HG03045 (cell line): Measurements from ENCODE around the gene SERBP1.
"Not testable (repeated sequence)": the region's sequence is repeated elsewhere in the genome, so short reads cannot be mapped to it uniquely, and the experiment has no call there.

Source experiments
- ATAC-seq: cut with Tn5 transposase; IDR thresholded peaks from one replicate; pipeline ENCODE4 v1.9.1; 2021; ENCODE audit warnings: mild to moderate bottlenecking, moderate library complexity; ENCODE audit not compliant: unreplicated experiment

Gene SERBP1

GRCh38 chr1:67413101-67413500 is 17.1 kb downstream of the SERBP1 start:
- not testable (repeated sequence) for ATAC-seq

DNA sequence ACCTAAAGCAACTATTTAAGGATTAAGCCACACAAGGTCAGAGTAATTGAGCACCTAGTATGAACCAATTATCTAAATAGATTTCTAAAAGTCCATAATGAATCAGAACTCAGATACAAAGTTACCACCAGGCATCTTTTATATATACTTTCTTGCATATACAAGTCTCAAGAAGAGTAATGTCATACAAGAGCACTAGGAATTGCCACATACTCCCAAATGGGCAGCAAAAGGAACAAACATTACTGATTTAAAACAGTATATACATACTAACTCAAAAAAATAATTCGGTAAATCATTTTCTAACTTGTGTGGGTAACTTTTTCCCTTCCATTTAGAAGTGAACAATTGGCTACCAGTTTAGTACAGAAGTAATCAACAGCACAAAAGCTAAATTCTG is 22.1 kb downstream of the SERBP1 start:
- no peak for ATAC-seq

- ATAC-seq, result no peak
Observed at GRCh38 chr1:67407498-67407897, 22.7 kb downstream of the SERBP1 start.

DNA sequence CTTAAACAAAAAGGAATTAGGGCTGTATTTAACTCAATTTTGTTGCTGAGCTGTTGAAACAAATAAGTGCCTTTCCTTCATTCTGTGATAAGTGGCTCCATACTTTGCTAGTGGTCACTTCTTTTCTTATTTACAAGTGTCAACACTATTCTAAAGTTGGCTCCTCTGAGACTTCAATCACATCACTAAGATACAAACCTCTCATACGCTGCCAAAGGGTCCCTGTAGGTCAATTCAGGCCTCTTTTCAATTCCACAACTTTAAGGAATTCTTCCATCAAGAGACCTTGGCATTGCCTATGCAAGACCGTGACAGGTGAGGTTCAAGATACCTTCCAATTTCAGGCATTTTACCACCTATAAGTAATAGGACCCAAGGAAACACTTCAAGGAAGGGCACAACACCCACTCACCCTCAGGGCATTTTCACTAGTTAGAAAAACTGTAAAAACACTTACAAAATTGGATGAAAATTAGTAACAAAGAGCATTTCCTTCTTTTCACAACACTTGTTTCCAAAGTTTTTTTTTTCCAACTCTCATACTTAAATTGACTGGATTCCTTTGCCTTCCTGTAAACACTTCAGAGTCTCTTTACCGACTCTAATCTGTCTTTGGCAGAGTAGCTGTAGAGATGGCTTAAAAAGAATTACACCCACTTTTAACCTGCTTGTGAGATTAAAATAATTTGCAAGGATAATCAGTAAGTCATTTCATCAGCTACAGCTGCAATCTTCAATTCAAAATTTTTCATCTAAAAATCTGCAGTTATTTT is 24.5 kb downstream of the SERBP1 start:
- no peak for ATAC-seq

GRCh38 chr1:67404212-67404620 is 26.0 kb downstream of the SERBP1 start:
- ATAC-seq, result no peak

GRCh38 chr1:67401443-67401842 is 28.8 kb downstream of the SERBP1 start:
- ATAC-seq, result no peak

DNA sequence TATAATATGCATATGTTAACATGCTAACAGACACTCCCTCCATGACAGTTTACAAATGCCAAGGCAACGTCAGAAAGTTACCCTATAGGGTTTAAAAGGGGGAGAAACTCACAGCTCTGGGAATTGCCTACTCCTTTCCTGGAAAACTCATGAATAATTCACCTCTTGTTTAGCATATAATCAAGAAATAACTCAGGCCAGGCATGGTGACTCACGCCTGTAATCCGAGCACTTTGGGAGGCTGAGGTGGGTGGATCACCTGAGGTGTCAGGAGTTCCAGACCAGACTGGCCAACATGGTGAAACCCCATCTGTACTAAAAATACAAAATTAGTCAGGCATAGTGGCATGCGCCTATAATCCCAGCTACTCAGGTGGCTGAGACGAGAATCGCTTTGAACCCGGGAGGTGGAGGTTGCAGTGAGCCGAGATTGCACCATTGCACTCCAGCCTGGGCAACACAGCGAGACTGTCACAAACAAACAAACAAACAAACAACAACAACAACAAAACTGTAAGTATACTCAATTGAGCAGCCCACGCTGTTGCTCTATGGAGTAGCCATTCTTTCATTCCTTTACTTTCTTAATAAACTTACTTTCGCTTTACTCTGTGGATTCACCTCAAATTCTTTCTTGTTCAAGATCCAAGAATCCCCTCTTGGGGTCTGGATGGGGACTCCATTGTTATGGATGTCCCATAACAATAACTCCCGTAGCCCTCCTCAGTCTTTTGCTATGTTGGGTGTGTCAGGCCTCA is 30.0 kb downstream of the SERBP1 start:
- not testable (repeated sequence) for ATAC-seq

GRCh38 chr1:67399199-67399993 is 30.8 kb downstream of the SERBP1 start:
- no peak for ATAC-seq

- no peak for ATAC-seq
Observed at GRCh38 chr1:67394548-67394947, 35.7 kb downstream of the SERBP1 start.

DNA sequence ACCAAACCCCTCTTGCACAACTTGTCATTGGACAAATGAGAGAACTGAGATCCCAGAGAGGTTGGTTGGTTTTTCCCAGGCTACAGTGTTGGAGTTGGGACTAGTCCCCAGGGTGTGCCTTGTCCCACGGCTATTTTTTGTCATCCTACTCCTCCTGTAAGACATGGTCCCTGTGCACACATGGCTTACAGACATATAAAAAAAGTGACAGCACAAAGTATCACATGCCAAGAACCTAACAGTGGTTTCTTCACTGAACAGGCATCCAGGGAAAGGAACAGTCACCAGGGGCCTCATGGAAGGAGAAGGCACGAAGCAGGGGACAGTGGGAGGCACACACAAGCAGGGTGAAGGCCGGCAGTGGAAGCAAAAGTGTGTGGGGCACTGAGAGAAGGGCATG is 36.5 kb downstream of the SERBP1 start:
- ATAC-seq, result no peak

DNA sequence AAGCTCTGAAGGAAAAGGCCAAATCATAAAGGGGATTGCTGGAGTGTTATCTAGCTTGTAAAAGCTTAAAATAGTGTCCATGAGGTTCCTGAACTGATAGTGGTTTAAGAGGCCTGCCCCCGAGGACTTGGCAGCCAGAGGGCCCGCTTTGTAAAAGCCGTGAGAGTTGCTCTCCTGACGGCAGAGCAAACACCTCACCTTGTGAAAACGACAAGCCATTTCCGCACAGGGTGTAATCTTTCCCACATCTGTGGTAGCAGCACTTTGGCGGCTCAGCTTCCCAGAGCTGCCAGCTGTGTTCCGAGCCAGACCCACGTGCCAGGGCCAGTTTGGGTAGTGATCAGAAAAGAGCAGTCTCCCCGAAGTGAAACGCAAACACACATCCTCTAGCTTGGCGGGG is 37.0 kb downstream of the SERBP1 start:
- no peak for ATAC-seq

DNA sequence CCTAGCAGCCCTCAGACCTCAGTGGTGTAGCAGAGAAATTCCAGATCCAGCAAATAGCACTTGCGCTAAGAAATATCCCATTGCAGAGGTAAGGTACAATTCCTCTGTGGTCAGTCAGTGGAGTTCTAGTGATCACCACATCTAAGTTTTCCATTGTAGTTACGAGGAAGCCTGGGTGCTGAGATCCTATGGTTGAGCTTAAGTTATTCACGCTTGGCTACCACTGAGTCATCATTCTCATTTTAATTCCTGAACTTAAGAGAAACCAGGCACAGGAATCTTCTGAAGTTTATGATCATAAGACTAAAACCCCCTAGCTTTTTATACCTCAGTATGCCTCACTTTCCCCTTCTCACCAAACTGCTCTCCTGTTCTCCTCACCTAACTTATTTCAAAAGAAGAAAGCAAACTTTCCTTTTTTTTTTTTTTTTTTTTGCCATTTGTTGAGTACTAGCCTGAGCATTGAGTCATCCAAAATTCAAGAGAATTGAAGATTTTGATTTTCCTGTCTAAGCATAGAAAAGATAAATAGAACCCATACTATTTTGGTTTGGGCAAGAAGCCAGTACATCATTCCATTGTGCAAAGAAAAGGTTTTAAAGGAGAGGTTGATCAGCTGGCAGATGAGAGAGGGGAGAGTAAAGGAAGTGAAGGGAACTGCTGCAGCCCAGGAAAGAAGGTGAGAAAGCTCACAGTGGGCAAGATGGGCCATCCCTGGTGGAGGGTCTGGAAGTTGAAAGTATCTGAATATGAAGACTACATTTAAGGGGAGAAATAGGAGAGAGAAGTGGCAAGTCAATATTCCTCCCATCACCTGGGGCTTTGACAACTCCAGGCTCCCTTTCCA is 39.9 kb downstream of the SERBP1 start:
- ATAC-seq, result no peak

DNA sequence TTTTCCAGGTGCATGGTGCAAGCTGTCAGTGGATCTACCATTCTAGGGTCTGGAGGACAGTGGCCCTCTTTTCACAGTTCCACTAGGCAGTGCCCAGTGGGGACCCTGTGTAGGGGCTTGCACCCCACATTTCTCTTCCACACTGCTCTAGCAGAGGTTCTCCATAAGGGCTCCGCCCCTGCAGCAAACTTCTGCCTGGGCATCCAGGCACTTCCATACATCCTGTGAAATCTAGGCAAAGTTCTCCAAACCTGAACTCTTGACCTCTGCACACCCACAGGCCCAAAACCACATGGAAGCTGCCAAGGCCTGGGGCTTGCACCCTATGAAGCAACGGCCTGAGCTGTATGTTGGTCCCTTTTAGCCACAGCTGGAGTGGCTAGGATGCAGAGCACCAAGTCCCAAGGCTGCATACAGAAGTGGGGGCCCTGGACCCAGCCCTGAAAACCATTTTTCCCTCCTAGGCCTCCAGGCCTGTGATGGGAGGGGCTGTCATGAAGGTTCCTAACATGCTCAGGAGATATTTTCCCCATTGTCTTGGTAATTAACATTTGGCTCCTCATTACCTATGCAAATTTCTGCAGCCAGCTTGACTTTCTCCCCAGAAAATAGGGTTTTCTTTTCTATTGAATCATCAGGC is 46.1 kb downstream of the SERBP1 start:
- no peak for ATAC-seq

DNA sequence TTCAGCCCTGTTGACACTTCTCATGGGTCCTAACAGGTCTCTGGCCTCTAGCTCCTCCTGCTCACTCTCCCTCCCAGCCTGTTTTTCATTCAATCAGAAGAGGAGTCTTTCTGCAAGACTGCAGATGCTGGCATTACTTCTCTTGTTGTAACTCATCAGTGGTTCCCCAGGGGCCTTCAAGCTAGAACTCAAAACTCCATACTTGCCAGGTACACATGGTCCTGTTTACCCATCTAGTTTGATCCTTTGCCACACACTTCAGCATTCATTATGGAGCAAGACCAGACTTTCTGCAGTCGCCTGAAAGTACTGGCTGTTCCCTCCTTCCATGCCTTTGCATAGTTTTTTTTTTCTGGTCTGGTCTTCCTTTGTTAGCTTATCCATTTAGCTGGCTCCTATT is 47.9 kb downstream of the SERBP1 start:
- ATAC-seq, result no peak

- ATAC-seq, result no peak
Observed at GRCh38 chr1:67381154-67381553, 49.0 kb downstream of the SERBP1 start.

GRCh38 chr1:67377253-67377652 is 52.9 kb downstream of the SERBP1 start:
- no peak for ATAC-seq

DNA sequence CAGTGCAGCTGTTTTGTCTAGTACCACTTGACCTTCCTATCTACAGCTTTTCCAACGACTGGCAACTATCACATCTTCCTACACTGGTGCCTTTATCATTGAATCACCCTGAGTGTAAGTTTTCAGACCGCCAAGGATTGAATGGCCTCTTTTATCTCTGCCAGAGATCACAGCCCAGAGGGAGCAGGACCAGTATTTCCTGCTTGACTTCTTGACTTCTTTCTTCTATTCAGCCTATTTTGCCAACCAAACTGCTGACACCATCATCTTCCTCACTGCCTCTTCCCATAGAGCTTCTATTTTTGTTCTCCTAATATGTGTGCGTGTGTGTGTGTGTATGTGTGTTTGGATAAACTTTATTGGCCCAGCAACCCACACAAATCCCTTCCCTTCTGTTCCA is 53.8 kb downstream of the SERBP1 start:
- ATAC-seq, result no peak

DNA sequence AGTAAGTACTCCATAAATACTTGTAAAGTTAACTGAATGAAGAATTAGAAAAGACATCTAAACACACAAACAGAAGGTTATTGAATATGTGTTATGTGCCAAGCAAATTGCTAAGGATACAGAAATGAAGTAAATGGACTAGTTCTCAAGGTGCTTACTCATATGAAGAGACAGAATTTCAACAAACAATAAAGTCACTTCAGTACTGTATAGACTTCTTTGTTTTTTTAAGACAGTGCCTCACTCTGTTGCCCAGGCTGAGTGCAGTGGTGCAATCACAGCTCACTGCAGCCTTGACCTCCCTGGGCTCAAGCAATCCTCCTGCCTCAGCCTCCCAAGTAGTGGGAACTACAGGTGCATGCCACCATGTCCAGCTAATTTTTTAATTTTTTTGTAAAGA is 57.3 kb downstream of the SERBP1 start:
- no peak for ATAC-seq

- ATAC-seq, result no peak
Observed at GRCh38 chr1:67372136-67372535, 58.1 kb downstream of the SERBP1 start.

- ATAC-seq, result no peak
Observed at GRCh38 chr1:67371681-67372080, 58.5 kb downstream of the SERBP1 start.
